IMR-90 (cell line): Measurements from ENCODE around the gene NPIPA1. TPM values are rescaled to one million over a fixed set of nuclear protein-coding genes. Genes with fewer than 3 reads are reported as not detected.

Experiments
- ATAC-seq: fragments of 200-7000 bp; cut with Tn5 transposase; 2 replicates; pipeline ENCODE4 v1.9.1; 2020; ENCODE audit warnings: low read depth, mild to moderate bottlenecking, moderate library complexity
- BruUV-seq: library from RNA; stranded (reverse); fragments of 400-500 nt; replicated peaks from 2 replicates; lab custom pipeline; 2021; lab: Mats Ljungman, UMichigan
- CTCF ChIA-PET: fragments of 300-600 bp; formaldehyde crosslinking; extraction: SDS; loops from one replicate; lab custom pipeline; 2021; ENCODE audit warnings: antibody characterized with exemption; lab: Yijun Ruan, JAX
- POLR2A ChIA-PET: fragments of 300-600 bp; sonication (Branson Sonifier 250); formaldehyde crosslinking; loops from one replicate; lab custom pipeline; 2022; ENCODE audit warnings: antibody characterized with exemption; ENCODE audit not compliant: unreplicated experiment; lab: Charles Lee
- DNase-seq: peaks from one replicate; pipeline ENCODE4 v3.0.0; 2013
- H2AFZ ChIP-seq: replicated peaks from 2 replicates; pipeline ENCODE3; 2013; ENCODE audit warnings: low read length, mild to moderate bottlenecking; ENCODE audit not compliant: poor library complexity
- H2AK5ac ChIP-seq: 2 replicates; pipeline ENCODE4 v1.6.1; 2013; ENCODE audit warnings: low read depth, low read length, inconsistent platforms
- H2AK9ac ChIP-seq: replicated peaks from 2 replicates; pipeline ENCODE3; 2013; ENCODE audit warnings: mild to moderate bottlenecking, low read depth, low read length, moderate library complexity; ENCODE audit not compliant: poor library complexity
- H2BK120ac ChIP-seq: 2 replicates; pipeline ENCODE4 v1.6.1; 2013; ENCODE audit warnings: low read depth, low read length, inconsistent platforms
- H2BK15ac ChIP-seq: 3 replicates; pipeline ENCODE4 v1.6.1; 2013; ENCODE audit warnings: low read depth, low read length, inconsistent platforms
- H2BK20ac ChIP-seq: 2 replicates; pipeline ENCODE4 v1.6.1; 2013; ENCODE audit warnings: low read depth, mild to moderate bottlenecking, inconsistent platforms, low read length, moderate library complexity
- H2BK5ac ChIP-seq: 2 replicates; pipeline ENCODE4 v1.6.1; 2013; ENCODE audit warnings: mild to moderate bottlenecking, low read depth, low read length, inconsistent platforms; ENCODE audit not compliant: poor library complexity, severe bottlenecking
- H3K14ac ChIP-seq: replicated peaks from 2 replicates; pipeline ENCODE4 v1.6.1; 2013; ENCODE audit warnings: low read depth, low read length, inconsistent platforms
- H3K18ac ChIP-seq: 2 replicates; pipeline ENCODE4 v1.6.1; 2013; ENCODE audit warnings: low read depth, low read length, control low read depth
- H3K23ac ChIP-seq: 2 replicates; pipeline ENCODE4 v1.6.1; 2013; ENCODE audit warnings: low read depth, low read length, inconsistent platforms
- H3K27ac ChIP-seq: 2 replicates; pipeline ENCODE4 v1.5.1; 2013; ENCODE audit warnings: mild to moderate bottlenecking, control low read depth, low read length; ENCODE audit not compliant: insufficient read depth
- H3K27me3 ChIP-seq: 2 replicates; pipeline ENCODE4 v1.6.1; 2013; ENCODE audit warnings: low read length; ENCODE audit not compliant: control insufficient read depth, insufficient read depth
- H3K36me3 ChIP-seq: 2 replicates; pipeline ENCODE4 v1.6.1; 2013; ENCODE audit warnings: low read length, mixed read lengths; ENCODE audit not compliant: control insufficient read depth, insufficient read depth
- H3K4ac ChIP-seq: 2 replicates; pipeline ENCODE4 v1.6.1; 2013; ENCODE audit warnings: low read depth, low read length, inconsistent platforms
- H3K4me1 ChIP-seq: 2 replicates; pipeline ENCODE4 v1.6.1; 2013; ENCODE audit warnings: low read length, mixed read lengths; ENCODE audit not compliant: control insufficient read depth, insufficient read depth
- H3K4me2 ChIP-seq: 2 replicates; pipeline ENCODE4 v1.6.1; 2013; ENCODE audit warnings: low read depth, mild to moderate bottlenecking, control low read depth, low read length, moderate library complexity
- H3K4me3 ChIP-seq: 2 replicates; pipeline ENCODE4 v1.5.1; 2013; ENCODE audit warnings: low read depth, mild to moderate bottlenecking, control low read depth, low read length, moderate library complexity; ENCODE audit not compliant: insufficient read depth
- H3K56ac ChIP-seq: 2 replicates; pipeline ENCODE4 v1.6.1; 2013; ENCODE audit warnings: low read length, inconsistent platforms; ENCODE audit not compliant: insufficient read depth; ENCODE audit errors: extremely low read depth
- H3K79me1 ChIP-seq, 2 experiments: 2 replicates each; pipeline ENCODE4 v1.6.1; 2013; ENCODE audit warnings: low read length in 2 of 2, inconsistent platforms in 1 of 2, low read depth in 1 of 2
- H3K9ac ChIP-seq: 2 replicates; pipeline ENCODE4 v1.6.1; 2013; ENCODE audit warnings: low read depth, low read length, control low read depth
- H3K9me1 ChIP-seq: 2 replicates; pipeline ENCODE4 v1.6.1; 2013; ENCODE audit warnings: low read length, inconsistent platforms; ENCODE audit not compliant: insufficient read depth
- H3K9me3 ChIP-seq: 2 replicates; pipeline ENCODE4 v1.6.1; 2013; ENCODE audit warnings: low read length; ENCODE audit not compliant: control insufficient read depth, insufficient read depth
- H4K20me1 ChIP-seq: 2 replicates; pipeline ENCODE4 v1.6.1; 2013; ENCODE audit warnings: low read length, inconsistent platforms; ENCODE audit not compliant: insufficient read depth
- H4K5ac ChIP-seq: 2 replicates; pipeline ENCODE4 v1.6.1; 2013; ENCODE audit warnings: mild to moderate bottlenecking, low read depth, low read length, control low read depth
- H4K8ac ChIP-seq, 2 experiments: 2 replicates each; pipeline ENCODE4 v1.6.1; 2013; ENCODE audit warnings: low read depth in 2 of 2, low read length in 2 of 2, control low read depth in 1 of 2, inconsistent platforms in 1 of 2
- H4K91ac ChIP-seq: 2 replicates; pipeline ENCODE4 v1.6.1; 2013; ENCODE audit warnings: low read depth, low read length, inconsistent platforms; ENCODE audit not compliant: insufficient read depth
- CEBPB ChIP-seq: IDR thresholded peaks from 2 replicates; pipeline ENCODE4 v1.6.1; 2012; ENCODE audit warnings: low read depth, low read length, improper control_type of control experiment
- CHD1 ChIP-seq: IDR thresholded peaks from 2 replicates; pipeline ENCODE4 v1.6.1; 2012; ENCODE audit warnings: low read depth, low read length, improper control_type of control experiment
- FOS ChIP-seq: fragments of 150-350 bp; IDR thresholded peaks from 2 replicates; pipeline ENCODE4 v1.6.1; 2016; ENCODE audit warnings: low read depth, low read length
- MAFK ChIP-seq: IDR thresholded peaks from 2 replicates; pipeline ENCODE4 v1.6.1; 2012; ENCODE audit warnings: low read depth, low read length, improper control_type of control experiment
- MAZ ChIP-seq: IDR thresholded peaks from 2 replicates; pipeline ENCODE4 v1.6.1; 2012; ENCODE audit warnings: low read depth, mild to moderate bottlenecking, low read length, improper control_type of control experiment, moderate library complexity, borderline replicate concordance
- MXI1 ChIP-seq: IDR thresholded peaks from 2 replicates; pipeline ENCODE4 v1.6.1; 2012; ENCODE audit warnings: low read depth, mild to moderate bottlenecking, low read length, moderate library complexity, borderline replicate concordance
- NFE2L2 ChIP-seq: fragments of 150-350 bp; IDR thresholded peaks from 2 replicates; pipeline ENCODE4 v1.6.1; 2016; ENCODE audit warnings: low read depth, mild to moderate bottlenecking, low read length
- POLR2A ChIP-seq: IDR thresholded peaks from 2 replicates; pipeline ENCODE4 v1.6.1; 2012; ENCODE audit warnings: mild to moderate bottlenecking, low read depth, low read length
- RAD21 ChIP-seq: IDR thresholded peaks from 2 replicates; pipeline ENCODE4 v1.6.1; 2012; ENCODE audit warnings: low read length, improper control_type of control experiment
- RCOR1 ChIP-seq: IDR thresholded peaks from 2 replicates; pipeline ENCODE4 v1.6.1; 2012; ENCODE audit warnings: mild to moderate bottlenecking, low read length, improper control_type of control experiment; ENCODE audit not compliant: insufficient replicate concordance
- SMC3 ChIP-seq: fragments of 150-350 bp; IDR thresholded peaks from 2 replicates; pipeline ENCODE4 v1.6.1; 2016; ENCODE audit warnings: low read depth, mild to moderate bottlenecking, antibody characterized with exemption, low read length, moderate library complexity
- WGBS, 2 experiments: methylation state at CpG; one replicate each; pipeline versions ENCODE4 v1.1.5 to v1.1.7; 2013; ENCODE audit warnings: missing lambda C conversion rate in 2 of 2; ENCODE audit not compliant: insufficient read length in 1 of 2; ENCODE audit errors: extremely low coverage in 2 of 2; 5-methylcytosine and 5-hydroxymethylcytosine counted together
- dilution Hi-C: fragments of 300-500 bp; cut with HindIII; formaldehyde crosslinking; loops from one replicate; pipeline ENCODE4 v1.14.3; 2018; ENCODE audit warnings: low sequenced_read_pairs; ENCODE audit not compliant: unreplicated experiment
- in situ Hi-C: fragments of 300-500 bp; cut with MboI; formaldehyde crosslinking; loops from 3 replicates; pipeline ENCODE4 v1.14.3; 2019; ENCODE audit warnings: low sequenced_read_pairs, inconsistent platforms, mixed read lengths
- intact Hi-C: fragments of 100-400 bp; cut with micrococcal nuclease; formaldehyde crosslinking; loops from 2 replicates; pipeline ENCODE4 v1.10.0; 2022
- polyA plus RNA-seq, 3 experiments: library from polyadenylated mRNA; depleted of rRNA; stranded (reverse); fragments of >200 nt; gene quantifications; 2 replicates each; pipeline ENCODE4 v1.2.3, GENCODE V29; 2012; ENCODE audit warnings: low replicate concordance in 1 of 3
- total RNA-seq: library from RNA; depleted of rRNA; stranded (reverse); fragments of >200 nt; gene quantifications from 2 replicates; pipeline ENCODE4 v1.2.3, GENCODE V29; 2012
- TF ChIP-seq, protein P1 (sequence below): conservative IDR thresholded peaks from 2 replicates; pipeline ENCODE4 v1.5.1; 2012; ENCODE audit warnings: mild to moderate bottlenecking, low read depth, low read length, improper control_type of control experiment
- TF ChIP-seq, protein P2 (sequence below): fragments of 150-350 bp; IDR thresholded peaks from 2 replicates; pipeline ENCODE4 v1.6.1; 2016; ENCODE audit warnings: low read depth, mild to moderate bottlenecking, low read length, moderate library complexity, borderline replicate concordance
- TF ChIP-seq, protein P3 (sequence below): fragments of 150-350 bp; IDR thresholded peaks from 2 replicates; pipeline ENCODE4 v1.6.1; 2017; ENCODE audit warnings: mild to moderate bottlenecking, antibody characterized with exemption, low read length, low read depth

NPIPA1 gene
- total and polyA plus RNA-seq, 2 of the 4 experiments (the other 2 are of a cell fraction): 8.1 to 85.8 TPM

DNA sequence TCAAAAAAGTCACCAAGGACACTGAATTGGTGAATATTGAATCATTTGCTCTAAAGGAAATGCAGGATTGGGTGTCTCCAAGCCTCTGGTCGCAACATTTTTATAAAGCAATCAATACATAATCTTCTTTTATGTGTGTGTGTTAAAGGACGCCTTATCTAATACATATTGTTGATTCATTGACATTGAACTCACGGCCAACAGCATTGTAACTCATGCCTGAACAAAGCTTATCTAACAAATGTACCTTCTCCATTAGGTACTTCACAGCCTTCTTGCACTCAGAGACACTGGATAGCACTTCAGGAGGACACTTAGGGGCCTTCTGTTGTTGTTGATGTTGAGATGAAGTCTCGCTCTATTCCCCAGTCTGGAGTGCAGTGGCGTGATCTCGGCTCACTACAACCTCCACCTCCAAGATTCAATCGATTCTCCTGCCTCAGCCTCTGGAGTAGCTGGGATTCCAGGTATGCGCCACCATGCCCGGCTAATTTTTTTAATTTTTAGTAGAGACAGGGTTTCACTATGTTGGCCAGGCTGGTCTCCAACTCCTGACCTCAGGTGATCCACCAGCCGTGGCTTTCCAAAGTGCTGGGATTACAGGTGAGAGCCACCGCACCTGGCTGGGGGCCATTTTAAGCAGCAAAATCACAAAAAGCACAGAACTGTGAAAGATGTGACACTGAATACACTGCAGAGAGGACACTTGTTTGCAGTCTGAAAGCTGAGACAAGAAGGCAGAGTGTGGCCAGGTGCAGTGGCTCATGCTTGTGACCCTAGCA, 24.4 kb downstream of the NPIPA1 start:
- Histone ChIP-seq H3K9ac (no peak overlapping the region), H3K36me3 (no peaks in the 10 kb centered on the region), H3K9me3 (peaks cover 7% of the 10 kb centered on the region), H3K79me1 (no peaks in the 10 kb centered on the region), H4K91ac (no peak overlapping the region), H3K18ac (no peak overlapping the region), H2BK20ac (no peak overlapping the region), H3K4me3 (no peak overlapping the region), H3K27ac (no peak overlapping the region), H3K27me3 (peaks cover 26% of the 10 kb centered on the region), H3K23ac (no peak overlapping the region), H3K4me2 (no peak overlapping the region), H4K5ac (no peak overlapping the region), H2BK120ac (no peak overlapping the region), H3K4ac (no peak overlapping the region), H4K20me1 (no peaks in the 10 kb centered on the region), H2AFZ (no peak overlapping the region), H3K9me1 (no peaks in the 10 kb centered on the region), H4K8ac (no peak overlapping the region), H3K4me1 (no peaks in the 10 kb centered on the region), H2AK9ac (no peak overlapping the region), H3K56ac (no peak overlapping the region), H3K14ac (no peak overlapping the region), H2BK5ac (no peak overlapping the region), H2AK5ac (no peak overlapping the region), H2BK15ac (no peak overlapping the region)
- CTCF ChIA-PET: interaction anchor here (1.1 kb wide), 1 partner anchor 13 kb away, joined by 4 read pairs; the partner anchor contains the start of gene PDXDC1
- in situ Hi-C loops (loop anchor here (25.0 kb wide), 1 partner anchor 324 kb away; the partner anchor contains the start of genes BFAR and PARN), dilution Hi-C loops (no loop called here), intact Hi-C loops (no loop called here)
- ATAC-seq (no peak), DNase-seq (no peak)
- WGBS, 2 experiments: 82% methylated on average over 6 of the region's 11 CpGs; no CpG with 5 or more reads in 1 of the 2 experiments
- no peak for TF ChIP-seq MAZ
- no peak for TF ChIP-seq CHD1
- no peak for TF ChIP-seq FOS
- TF ChIP-seq MXI1: no peak
- no peak for TF ChIP-seq SMC3
- TF ChIP-seq, protein P1, sequence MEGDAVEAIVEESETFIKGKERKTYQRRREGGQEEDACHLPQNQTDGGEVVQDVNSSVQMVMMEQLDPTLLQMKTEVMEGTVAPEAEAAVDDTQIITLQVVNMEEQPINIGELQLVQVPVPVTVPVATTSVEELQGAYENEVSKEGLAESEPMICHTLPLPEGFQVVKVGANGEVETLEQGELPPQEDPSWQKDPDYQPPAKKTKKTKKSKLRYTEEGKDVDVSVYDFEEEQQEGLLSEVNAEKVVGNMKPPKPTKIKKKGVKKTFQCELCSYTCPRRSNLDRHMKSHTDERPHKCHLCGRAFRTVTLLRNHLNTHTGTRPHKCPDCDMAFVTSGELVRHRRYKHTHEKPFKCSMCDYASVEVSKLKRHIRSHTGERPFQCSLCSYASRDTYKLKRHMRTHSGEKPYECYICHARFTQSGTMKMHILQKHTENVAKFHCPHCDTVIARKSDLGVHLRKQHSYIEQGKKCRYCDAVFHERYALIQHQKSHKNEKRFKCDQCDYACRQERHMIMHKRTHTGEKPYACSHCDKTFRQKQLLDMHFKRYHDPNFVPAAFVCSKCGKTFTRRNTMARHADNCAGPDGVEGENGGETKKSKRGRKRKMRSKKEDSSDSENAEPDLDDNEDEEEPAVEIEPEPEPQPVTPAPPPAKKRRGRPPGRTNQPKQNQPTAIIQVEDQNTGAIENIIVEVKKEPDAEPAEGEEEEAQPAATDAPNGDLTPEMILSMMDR: no peak
- TF ChIP-seq, protein P2, sequence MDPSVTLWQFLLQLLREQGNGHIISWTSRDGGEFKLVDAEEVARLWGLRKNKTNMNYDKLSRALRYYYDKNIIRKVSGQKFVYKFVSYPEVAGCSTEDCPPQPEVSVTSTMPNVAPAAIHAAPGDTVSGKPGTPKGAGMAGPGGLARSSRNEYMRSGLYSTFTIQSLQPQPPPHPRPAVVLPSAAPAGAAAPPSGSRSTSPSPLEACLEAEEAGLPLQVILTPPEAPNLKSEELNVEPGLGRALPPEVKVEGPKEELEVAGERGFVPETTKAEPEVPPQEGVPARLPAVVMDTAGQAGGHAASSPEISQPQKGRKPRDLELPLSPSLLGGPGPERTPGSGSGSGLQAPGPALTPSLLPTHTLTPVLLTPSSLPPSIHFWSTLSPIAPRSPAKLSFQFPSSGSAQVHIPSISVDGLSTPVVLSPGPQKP: no peak
- TF ChIP-seq RAD21: no peak
- TF ChIP-seq RCOR1: no peak
- no peak for TF ChIP-seq NFE2L2
- TF ChIP-seq, protein P3, sequence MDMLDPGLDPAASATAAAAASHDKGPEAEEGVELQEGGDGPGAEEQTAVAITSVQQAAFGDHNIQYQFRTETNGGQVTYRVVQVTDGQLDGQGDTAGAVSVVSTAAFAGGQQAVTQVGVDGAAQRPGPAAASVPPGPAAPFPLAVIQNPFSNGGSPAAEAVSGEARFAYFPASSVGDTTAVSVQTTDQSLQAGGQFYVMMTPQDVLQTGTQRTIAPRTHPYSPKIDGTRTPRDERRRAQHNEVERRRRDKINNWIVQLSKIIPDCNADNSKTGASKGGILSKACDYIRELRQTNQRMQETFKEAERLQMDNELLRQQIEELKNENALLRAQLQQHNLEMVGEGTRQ: no peak
- TF ChIP-seq CEBPB: no peak
- no peak for TF ChIP-seq MAFK
- no peak for TF ChIP-seq POLR2A
- BruUV-seq: no TSS peak
- POLR2A ChIA-PET: no interaction called here
